ENCODE results near the gene ERG28.

The ERG28 gene

GRCh38 chr14:75685910-75686309 is 25.2 kb upstream of the ERG28 start (continued):
- no peak for TF ChIP-seq ZFP41 (tag by site-specific recombination; IDR thresholded peaks at IDR 0.05; ENCODE audit: borderline replicate concordance)
- no peak for TF ChIP-seq ZNF18 (tag by site-specific recombination; IDR thresholded peaks at IDR 0.05)
- TF ChIP-seq, protein P1, sequence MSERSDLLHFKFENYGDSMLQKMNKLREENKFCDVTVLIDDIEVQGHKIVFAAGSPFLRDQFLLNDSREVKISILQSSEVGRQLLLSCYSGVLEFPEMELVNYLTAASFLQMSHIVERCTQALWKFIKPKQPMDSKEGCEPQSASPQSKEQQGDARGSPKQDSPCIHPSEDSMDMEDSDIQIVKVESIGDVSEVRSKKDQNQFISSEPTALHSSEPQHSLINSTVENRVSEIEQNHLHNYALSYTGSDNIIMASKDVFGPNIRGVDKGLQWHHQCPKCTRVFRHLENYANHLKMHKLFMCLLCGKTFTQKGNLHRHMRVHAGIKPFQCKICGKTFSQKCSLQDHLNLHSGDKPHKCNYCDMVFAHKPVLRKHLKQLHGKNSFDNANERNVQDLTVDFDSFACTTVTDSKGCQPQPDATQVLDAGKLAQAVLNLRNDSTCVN (tag by site-specific recombination; optimal IDR thresholded peaks at IDR 0.05) = no peak
- TF ChIP-seq ZNF830 (tag by site-specific recombination; IDR thresholded peaks at IDR 0.05; ENCODE audit: low read depth) = no peak
- no peak for TF ChIP-seq ZNF530 (tag by site-specific recombination; IDR thresholded peaks at IDR 0.05; ENCODE audit: low read depth)
- no peak for TF ChIP-seq ZNF626 (tag by site-specific recombination; IDR thresholded peaks at IDR 0.05)
- no peak for TF ChIP-seq ZNF76 (tag by site-specific recombination; IDR thresholded peaks at IDR 0.05; ENCODE audit: borderline replicate concordance, low read depth)

GRCh38 chr14:75675265-75675960 is 14.7 kb upstream of the ERG28 start:
- H3K4me3 ChIP-seq (ENCODE audit: low read depth, low read length) = no peak overlapping the region
- ChIA-PET CTCF (interaction anchor here (0.9 to 1.6 kb wide), 4 partner anchors 14 to 98 kb away, joined by 4 to 7 read pairs (median 6); no protein-coding TSS in a partner anchor), POLR2A (no interaction called here)
- peaks cover 13 to 14% of the 10 kb centered on the region in 2 experiments for H3K36me3 ChIP-seq (ENCODE audit: control insufficient read depth in 2 of 2, insufficient read depth in 1 of 2, low read length in 2 of 2)
- H3K9me3 ChIP-seq (ENCODE audit: control insufficient read depth, insufficient read depth, low read depth, low read length) = no peaks in the 10 kb centered on the region
- no peak overlapping the region for H3K27ac ChIP-seq (ENCODE audit: extremely low read depth, low read depth, low read length)
- H3K4me1 ChIP-seq (ENCODE audit: control insufficient read depth, insufficient read depth, low read length) = peaks cover 5% of the 10 kb centered on the region; the same call in 1 of the 2 replicates
- TF ChIP-seq CTCF (tag by site-specific recombination; IDR thresholded peaks at IDR 0.05) (0 out of 2 replicates have a peak, but pooled peaks have one; percentile 11), BCL11B (tag by site-specific recombination; IDR thresholded peaks at IDR 0.05; ENCODE audit: low read depth) (no peak), GLIS1 (tag by site-specific recombination; IDR thresholded peaks at IDR 0.05) (peak; percentile 90), ZNF223 (tag by site-specific recombination; IDR thresholded peaks at IDR 0.05) (no peak), ZNF266 (tag by site-specific recombination; IDR thresholded peaks at IDR 0.05; ENCODE audit: low read depth) (no peak)

- Histone ChIP-seq H3K4me3 (ENCODE audit: low read depth, low read length) (no peak overlapping the region), H3K36me3 (ENCODE audit: control insufficient read depth in 2 of 2, insufficient read depth in 1 of 2, low read length in 2 of 2) (peaks cover 23 to 33% of the 10 kb centered on the region in 2 experiments), H3K9me3 (ENCODE audit: control insufficient read depth, insufficient read depth, low read depth, low read length) (no peaks in the 10 kb centered on the region), H3K4me1 (ENCODE audit: control insufficient read depth, insufficient read depth, low read length) (peaks cover 5% of the 10 kb centered on the region; the same call in 1 of the 2 replicates), H3K27ac (ENCODE audit: extremely low read depth, low read depth, low read length) (no peak overlapping the region)
- TF ChIP-seq SCRT2 (tag by site-specific recombination; IDR thresholded peaks at IDR 0.05) = no peak
- ChIA-PET POLR2A (no interaction called here), CTCF (interaction anchor here (0.6 to 2.1 kb wide), 6 partner anchors 10 to 1406 kb away, joined by 3 to 7 read pairs (median 3); no protein-coding TSS in a partner anchor)
Observed at GRCh38 chr14:75673345-75674035, 12.8 kb upstream of the ERG28 start.

Measured in HEK293 (cell line).